H9 (cell line): ENCODE data around the gene L3MBTL4. TPM values are rescaled to one million over a fixed set of nuclear protein-coding genes. Genes with fewer than 3 reads are reported as not detected.

Experiments used
- DNase-seq: peaks from one replicate; pipeline ENCODE4 v3.0.0-alpha.2; 2017
- H2AFZ ChIP-seq: one replicate; pipeline ENCODE4 v1.6.1; 2013; ENCODE audit warnings: mild to moderate bottlenecking, low read length, control low read depth, moderate library complexity
- H2AK5ac ChIP-seq: 2 replicates; pipeline ENCODE4 v1.6.1; 2013; ENCODE audit warnings: low read length, control low read depth, mixed read lengths; ENCODE audit not compliant: insufficient read length
- H2BK120ac ChIP-seq: one replicate; pipeline ENCODE4 v1.6.1; 2013; ENCODE audit warnings: low read depth, mild to moderate bottlenecking, low read length, control low read depth, inconsistent platforms; ENCODE audit not compliant: poor library complexity, severe bottlenecking
- H2BK12ac ChIP-seq: 2 replicates; pipeline ENCODE4 v1.6.1; 2013; ENCODE audit warnings: low read length, control low read depth, mixed read lengths, low read depth; ENCODE audit not compliant: insufficient read length
- H2BK15ac ChIP-seq: 2 replicates; pipeline ENCODE4 v1.6.1; 2013; ENCODE audit warnings: low read depth, low read length, control low read depth
- H2BK20ac ChIP-seq: one replicate; pipeline ENCODE4 v1.6.1; 2013; ENCODE audit warnings: low read depth, mild to moderate bottlenecking, low read length, control low read depth, inconsistent platforms; ENCODE audit not compliant: poor library complexity, severe bottlenecking
- H2BK5ac ChIP-seq: 2 replicates; pipeline ENCODE4 v1.6.1; 2013; ENCODE audit warnings: low read length, control low read depth, mixed read lengths; ENCODE audit not compliant: insufficient read length
- H3K14ac ChIP-seq: 2 replicates; pipeline ENCODE4 v1.6.1; 2013; ENCODE audit warnings: low read length, control low read depth; ENCODE audit not compliant: insufficient read depth
- H3K18ac ChIP-seq: 2 replicates; pipeline ENCODE4 v1.6.1; 2013; ENCODE audit warnings: low read depth, mild to moderate bottlenecking, mixed read lengths, low read length, control low read depth; ENCODE audit not compliant: insufficient read length
- H3K23ac ChIP-seq: 2 replicates; pipeline ENCODE4 v1.6.1; 2013; ENCODE audit warnings: low read length, control low read depth, mixed read lengths, low read depth; ENCODE audit not compliant: insufficient read length
- H3K23me2 ChIP-seq: 2 replicates; pipeline ENCODE4 v1.6.1; 2013; ENCODE audit warnings: low read depth, mild to moderate bottlenecking, mixed read lengths, low read length, control low read depth; ENCODE audit not compliant: insufficient read length, poor library complexity, severe bottlenecking
- H3K27ac ChIP-seq: 2 replicates; pipeline ENCODE4 v1.5.1; 2013; ENCODE audit warnings: low read length, control low read depth, mixed read lengths, low read depth; ENCODE audit not compliant: insufficient read length
- H3K27me3 ChIP-seq: 2 replicates; pipeline ENCODE4 v1.6.1; 2013; ENCODE audit warnings: low read length, control low read depth, inconsistent platforms; ENCODE audit not compliant: insufficient read depth
- H3K4ac ChIP-seq: 2 replicates; pipeline ENCODE4 v1.6.1; 2013; ENCODE audit warnings: low read depth, mild to moderate bottlenecking, control low read depth, inconsistent platforms, low read length, moderate library complexity
- H3K4me1 ChIP-seq: 2 replicates; pipeline ENCODE4 v1.6.1; 2013; ENCODE audit warnings: low read length, control low read depth, inconsistent platforms; ENCODE audit not compliant: insufficient read depth
- H3K4me2 ChIP-seq: 2 replicates; pipeline ENCODE4 v1.6.1; 2013; ENCODE audit warnings: low read length, control low read depth, mixed read lengths; ENCODE audit not compliant: insufficient read length, insufficient read depth
- H3K56ac ChIP-seq: 2 replicates; pipeline ENCODE4 v1.6.1; 2013; ENCODE audit warnings: low read depth, mild to moderate bottlenecking, mixed read lengths, low read length, control low read depth; ENCODE audit not compliant: insufficient read length
- H3K79me1 ChIP-seq: 2 replicates; pipeline ENCODE4 v1.6.1; 2013; ENCODE audit warnings: low read depth, mild to moderate bottlenecking, moderate library complexity, low read length, control low read depth, inconsistent platforms; ENCODE audit not compliant: insufficient read depth, poor library complexity, severe bottlenecking
- H3K79me2 ChIP-seq: 2 replicates; pipeline ENCODE4 v1.6.1; 2013; ENCODE audit warnings: low read length, control low read depth, inconsistent platforms; ENCODE audit not compliant: insufficient read depth
- H3K9ac ChIP-seq: 2 replicates; pipeline ENCODE4 v1.6.1; 2013; ENCODE audit warnings: low read length, control low read depth, mixed read lengths; ENCODE audit not compliant: insufficient read length; ENCODE audit errors: extremely low read depth
- H3K9me3 ChIP-seq: one replicate; pipeline ENCODE4 v1.6.1; 2013; ENCODE audit warnings: low read depth, low read length, inconsistent platforms; ENCODE audit not compliant: control insufficient read depth
- H3T11ph ChIP-seq: one replicate; pipeline ENCODE4 v1.6.1; 2013; ENCODE audit warnings: mild to moderate bottlenecking, low read length, control low read depth, inconsistent platforms
- H4K20me1 ChIP-seq: one replicate; pipeline ENCODE4 v1.6.1; 2013; ENCODE audit not compliant: control insufficient read depth, insufficient read length, insufficient read depth
- H4K5ac ChIP-seq: 2 replicates; pipeline ENCODE4 v1.6.1; 2013; ENCODE audit warnings: low read depth, mild to moderate bottlenecking, mixed read lengths, low read length, control low read depth; ENCODE audit not compliant: insufficient read length
- H4K8ac ChIP-seq: replicated peaks from 2 replicates; pipeline ENCODE4 v1.6.1; 2013; ENCODE audit warnings: low read length, control low read depth, mixed read lengths, low read depth; ENCODE audit not compliant: insufficient read length
- H4K91ac ChIP-seq: 2 replicates; pipeline ENCODE4 v1.6.1; 2013; ENCODE audit warnings: low read depth, mild to moderate bottlenecking, moderate library complexity, mixed read lengths, low read length, control low read depth; ENCODE audit not compliant: insufficient read length
- H3K27ac Mint-ChIP-seq, 3 experiments: 2 replicates in 2 of 3; 3 replicates in 1 of 3; pipeline ENCODE4 v1.8.0; 2020 to 2021; ENCODE audit warnings: mixed read lengths in 3 of 3, mild to moderate bottlenecking in 1 of 3, moderate library complexity in 1 of 3
- H3K27me3 Mint-ChIP-seq: 2 replicates; pipeline ENCODE4 v1.8.0; 2021; ENCODE audit warnings: low read depth, mild to moderate bottlenecking, moderate library complexity, mixed read lengths
- H3K36me3 Mint-ChIP-seq, 3 experiments: 2 replicates in 2 of 3; 3 replicates in 1 of 3; pipeline ENCODE4 v1.8.0; 2020 to 2021; ENCODE audit warnings: low read depth in 3 of 3, mixed read lengths in 3 of 3; ENCODE audit not compliant: insufficient read depth in 1 of 3
- H3K4me1 Mint-ChIP-seq, 2 experiments: 2 replicates each; pipeline ENCODE4 v1.8.0; 2020; ENCODE audit warnings: mixed read lengths in 2 of 2
- H3K4me3 Mint-ChIP-seq, 2 experiments: 2 replicates in 1 of 2; 3 replicates in 1 of 2; pipeline ENCODE4 v1.8.0; 2020 to 2021; ENCODE audit warnings: mild to moderate bottlenecking in 2 of 2, mixed read lengths in 2 of 2, moderate library complexity in 1 of 2
- H3K9me3 Mint-ChIP-seq, 2 experiments: 2 replicates in 1 of 2; 3 replicates in 1 of 2; pipeline ENCODE4 v1.8.0; 2020; ENCODE audit warnings: mild to moderate bottlenecking in 2 of 2, mixed read lengths in 2 of 2, moderate library complexity in 1 of 2
- CTCF ChIP-seq: fragments of 200-600 bp; sonication (generic); conservative IDR thresholded peaks from 3 replicates; pipeline ENCODE4 v1.8.0; 2021; ENCODE audit warnings: antibody characterized with exemption, mild to moderate bottlenecking
- WGBS: extraction: QIAGEN DNeasy Blood & Tissue Kit; methylation state at CpG from one replicate; pipeline ENCODE4 v1.1.7; 2013; ENCODE audit warnings: missing lambda C conversion rate, low lambda C conversion rate, mixed read lengths; ENCODE audit not compliant: insufficient read length; ENCODE audit errors: extremely low coverage; 5-methylcytosine and 5-hydroxymethylcytosine counted together
- total RNA-seq: library from RNA; stranded (reverse); gene quantifications from 2 replicates; pipeline ENCODE4 v1.2.1, GENCODE V29; 2021

L3MBTL4 gene
- total RNA-seq, 1 experiment from 2014 or later, result 1.9 TPM

- DNase-seq, result peak; percentile 54
- Mint-ChIP-seq H3K36me3 (peaks cover 4 to 14% (median 12%) of the 10 kb centered on the region in 3 experiments; a peak in 5 of 7 replicates), H3K4me1 (peaks cover 48 to 49% of the 10 kb centered on the region in 2 experiments), H3K27me3 (peaks cover 4% of the 10 kb centered on the region), H3K27ac (peak overlapping the region in 1 of 3 experiments; percentile 53; a peak in 2 of 7 replicates), H3K4me3 (no peak overlapping the region), H3K9me3 (peaks cover 7 to 9% of the 10 kb centered on the region in 2 experiments; a peak in 4 of 5 replicates)
- no peak overlapping the region for H2BK20ac ChIP-seq
- peaks cover 18% of the 10 kb centered on the region; the same call in 1 of the 2 replicates for H3K4me1 ChIP-seq
- no peak overlapping the region for H2BK12ac ChIP-seq
- H3K23ac ChIP-seq, result no peak overlapping the region
- no peaks in the 10 kb centered on the region for H3K23me2 ChIP-seq
- H3K56ac ChIP-seq, result no peak overlapping the region
- H2BK120ac ChIP-seq, result no peak overlapping the region
- no peaks in the 10 kb centered on the region for H3K79me2 ChIP-seq
- H3K9ac ChIP-seq, result no peak overlapping the region
- no peaks in the 10 kb centered on the region for H3K27me3 ChIP-seq
- H2AFZ ChIP-seq, result no peak overlapping the region
- H4K8ac ChIP-seq, result no peak overlapping the region
- no peak overlapping the region for H3K27ac ChIP-seq
- TF ChIP-seq CTCF, result peak; percentile 26; the same call in 1 of the 3 replicates
- H2AK5ac ChIP-seq, result no peak overlapping the region
- H3K4me2 ChIP-seq, result no peak overlapping the region
- no peak overlapping the region for H2BK5ac ChIP-seq
- no peak overlapping the region for H3K14ac ChIP-seq
- no peak overlapping the region for H3T11ph ChIP-seq
- H4K91ac ChIP-seq, result no peak overlapping the region
- no peaks in the 10 kb centered on the region for H3K9me3 ChIP-seq
- H3K4ac ChIP-seq, result no peak overlapping the region
- H2BK15ac ChIP-seq, result no peak overlapping the region
- WGBS, result no CpG with 5 or more reads among the region's 4 CpGs
- no peak overlapping the region for H3K18ac ChIP-seq
- H4K20me1 ChIP-seq, result no peaks in the 10 kb centered on the region
- no peaks in the 10 kb centered on the region for H3K79me1 ChIP-seq
- no peak overlapping the region for H4K5ac ChIP-seq
Measured at GRCh38 chr18:5995626-5996025, 419.1 kb downstream of the L3MBTL4 start.
